Stimulated activated CD4-positive, alpha-beta T cell treated with anti-CD3 and anti-CD28 coated beads, Interleukin-1b, Interleukin-23, amount 100 ng/mL, for 4 hours (primary cell): ENCODE measurements around the gene AGT.
"Not testable (repeated sequence)": the region's sequence is repeated elsewhere in the genome, so short reads cannot be mapped to it uniquely, and the experiment has no call there.

Experiments used
- DNase-seq, 2 donors: peaks; one replicate each; pipeline ENCODE4 v3.0.0-alpha.2; 2020; ENCODE audit warnings: low read depth in 2 of 2

Gene AGT

GRCh38 chr1:230691615-230692014, 22.3 kb downstream of the AGT start:
- no peak for DNase-seq

GRCh38 chr1:230690101-230690500, 23.8 kb downstream of the AGT start:
- no peak for DNase-seq

GRCh38 chr1:230686747-230687146, 27.2 kb downstream of the AGT start:
- DNase-seq = no peak

GRCh38 chr1:230684998-230685397, 28.9 kb downstream of the AGT start:
- DNase-seq = no peak

- DNase-seq = no peak
Measured at GRCh38 chr1:230684146-230684545, 29.8 kb downstream of the AGT start.

- no peak for DNase-seq
Measured at GRCh38 chr1:230682882-230683610, 30.9 kb downstream of the AGT start.

- DNase-seq = no peak
Measured at GRCh38 chr1:230682274-230682673, 31.6 kb downstream of the AGT start.

- no peak for DNase-seq
Measured at GRCh38 chr1:230681599-230681998, 32.3 kb downstream of the AGT start.

GRCh38 chr1:230680300-230681025, 33.5 kb downstream of the AGT start:
- DNase-seq = no peak

- DNase-seq = no peak
Measured at GRCh38 chr1:230679825-230680224, 34.1 kb downstream of the AGT start.

GRCh38 chr1:230679192-230679591, 34.7 kb downstream of the AGT start:
- DNase-seq = no peak

GRCh38 chr1:230677200-230677599, 36.7 kb downstream of the AGT start:
- DNase-seq = no peak

GRCh38 chr1:230674581-230674980, 39.3 kb downstream of the AGT start:
- no peak for DNase-seq

GRCh38 chr1:230669543-230669942, 44.4 kb downstream of the AGT start:
- no peak for DNase-seq

GRCh38 chr1:230668227-230668626, 45.7 kb downstream of the AGT start:
- no peak for DNase-seq

- DNase-seq = no peak
Measured at GRCh38 chr1:230661976-230662375, 51.9 kb downstream of the AGT start.

- no peak for DNase-seq
Measured at GRCh38 chr1:230658691-230659090, 55.2 kb downstream of the AGT start.

- DNase-seq = not testable (repeated sequence)
Measured at GRCh38 chr1:230658103-230658502, 55.8 kb downstream of the AGT start.

- not testable (repeated sequence) for DNase-seq
Measured at GRCh38 chr1:230656719-230657118, 57.2 kb downstream of the AGT start.
